GM19035 (cell line): ENCODE data around the gene PARD3.
"Not testable (repeated sequence)": the region's sequence is repeated elsewhere in the genome, so short reads cannot be mapped to it uniquely, and the experiment has no call there.

ENCODE experiments used
- ATAC-seq: cut with Tn5 transposase; IDR thresholded peaks from one replicate; pipeline ENCODE4 v1.9.1; 2021; ENCODE audit not compliant: unreplicated experiment

The PARD3 gene

GRCh38 chr10:34800624-34801023 lies 14.5 kb downstream of the PARD3 start:
- no peak for ATAC-seq

DNA sequence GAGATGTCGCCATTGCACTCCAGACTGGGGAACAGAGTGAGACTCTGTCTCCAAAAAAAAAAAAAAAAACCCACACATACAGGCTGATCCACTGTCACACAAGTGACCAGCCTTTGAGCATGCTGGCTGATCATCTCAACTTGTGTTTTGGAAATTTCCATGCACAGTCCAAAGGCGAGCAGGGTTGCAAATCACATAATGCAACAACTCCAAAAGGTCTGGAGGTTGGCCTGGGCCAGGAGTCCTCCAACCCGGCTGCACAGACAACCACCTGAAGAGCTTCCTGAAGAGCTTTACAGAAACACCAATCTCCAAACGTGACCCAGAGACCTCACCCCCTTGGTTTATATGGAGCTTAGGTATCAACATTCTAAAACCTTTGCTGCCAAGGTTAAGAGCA lies 16.4 kb downstream of the PARD3 start:
- ATAC-seq, result no peak

- no peak for ATAC-seq
These were observed 17.9 kb downstream of the PARD3 start for GRCh38 chr10:34797155-34797554.

DNA sequence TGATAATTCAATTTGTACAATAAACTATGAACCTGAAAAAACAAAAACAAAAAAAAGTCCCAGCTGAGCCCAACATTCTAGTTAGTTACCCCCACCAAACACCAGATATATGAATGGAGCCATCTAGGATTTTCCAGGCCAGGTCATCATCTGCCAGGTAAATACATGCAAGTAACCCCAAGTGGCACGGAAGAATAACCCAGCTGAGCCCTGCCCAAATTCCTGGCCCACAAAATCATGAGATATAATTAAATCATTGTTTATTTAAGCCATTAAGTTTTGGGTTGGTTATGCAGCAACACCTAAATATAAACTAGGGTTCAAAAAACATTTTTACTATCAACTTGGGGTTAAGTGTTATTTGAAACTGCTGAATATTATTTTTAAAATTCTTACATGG lies 19.0 kb downstream of the PARD3 start:
- no peak for ATAC-seq

DNA sequence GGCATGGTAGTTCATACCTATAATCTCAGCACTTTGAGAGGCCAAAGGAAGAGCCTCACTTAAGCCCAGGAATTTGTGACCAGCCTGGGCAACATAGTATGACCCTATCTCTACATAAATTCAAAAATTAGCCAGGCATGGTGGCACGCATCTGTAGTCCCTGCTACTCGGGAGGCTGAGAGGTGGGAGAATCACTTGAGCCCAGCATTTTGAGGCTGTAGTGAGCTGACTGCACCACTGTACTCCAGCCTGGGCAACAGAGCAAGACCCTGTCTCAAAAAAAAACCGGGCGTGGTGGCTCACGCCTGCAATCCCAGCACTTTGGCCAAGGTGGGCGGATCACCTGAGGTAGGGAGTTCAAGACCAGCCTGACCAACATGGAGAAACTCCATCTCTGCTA lies 19.8 kb downstream of the PARD3 start:
- no peak for ATAC-seq

DNA sequence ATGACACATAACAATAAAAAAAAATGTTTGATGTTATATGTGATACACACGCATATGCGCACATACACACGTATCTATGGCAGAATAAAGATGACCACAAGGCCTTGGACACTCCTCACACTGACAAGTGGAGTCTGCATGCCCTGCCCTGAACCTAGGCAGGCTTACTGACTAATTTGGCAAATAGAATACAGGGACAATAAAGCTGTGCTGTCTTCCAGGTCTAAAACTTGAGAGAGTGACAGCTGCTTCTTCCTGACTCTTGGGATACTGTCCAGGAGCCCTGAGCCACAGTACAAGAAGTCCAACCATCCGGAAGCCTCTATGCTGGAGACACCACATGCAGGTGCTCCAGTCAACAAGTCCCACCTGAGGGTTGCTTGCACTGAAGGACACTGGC lies 20.3 kb downstream of the PARD3 start:
- no peak for ATAC-seq

GRCh38 chr10:34793581-34793980 lies 21.5 kb downstream of the PARD3 start:
- not testable (repeated sequence) for ATAC-seq

GRCh38 chr10:34792881-34793280 lies 22.2 kb downstream of the PARD3 start:
- no peak for ATAC-seq

DNA sequence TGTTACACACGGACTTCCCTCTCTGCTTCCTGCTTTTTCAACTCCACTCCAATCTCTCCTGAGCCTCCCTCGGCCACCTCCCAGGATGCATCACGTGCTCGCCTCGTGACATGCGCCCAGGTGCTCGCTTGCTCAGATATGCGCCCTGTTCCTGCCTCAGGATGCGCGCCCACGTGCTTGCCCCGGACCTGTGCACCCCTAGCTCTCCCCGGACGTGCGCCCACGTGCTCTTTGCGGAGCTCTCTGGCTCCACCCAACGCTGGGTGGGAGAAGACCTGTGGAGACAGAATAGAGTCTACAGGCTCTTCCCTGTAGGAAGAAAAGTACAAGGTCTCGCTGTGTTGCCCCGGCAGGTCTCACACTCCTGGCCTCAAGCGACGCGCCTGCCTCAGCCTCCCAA lies 23.1 kb downstream of the PARD3 start:
- no peak for ATAC-seq

DNA sequence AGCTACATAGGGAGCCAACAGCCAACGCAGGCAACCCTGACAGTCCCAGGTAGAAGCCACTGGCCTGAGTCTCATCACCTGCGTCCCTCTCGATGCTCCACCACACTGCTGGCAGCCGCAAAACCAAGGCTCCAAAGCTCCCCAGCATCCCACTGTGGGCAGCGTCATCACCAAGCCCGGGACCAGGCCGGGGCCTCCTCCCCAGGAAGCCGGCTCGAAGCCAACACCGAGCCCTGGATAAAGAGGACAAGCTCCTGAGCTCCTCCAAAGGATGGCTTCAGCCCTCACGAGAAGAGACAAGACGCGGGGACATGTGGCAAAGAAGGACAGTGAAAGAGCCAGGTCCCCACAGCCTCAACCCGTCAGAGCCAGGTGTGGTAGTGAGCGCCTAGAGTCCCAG lies 23.9 kb downstream of the PARD3 start:
- no peak for ATAC-seq

DNA sequence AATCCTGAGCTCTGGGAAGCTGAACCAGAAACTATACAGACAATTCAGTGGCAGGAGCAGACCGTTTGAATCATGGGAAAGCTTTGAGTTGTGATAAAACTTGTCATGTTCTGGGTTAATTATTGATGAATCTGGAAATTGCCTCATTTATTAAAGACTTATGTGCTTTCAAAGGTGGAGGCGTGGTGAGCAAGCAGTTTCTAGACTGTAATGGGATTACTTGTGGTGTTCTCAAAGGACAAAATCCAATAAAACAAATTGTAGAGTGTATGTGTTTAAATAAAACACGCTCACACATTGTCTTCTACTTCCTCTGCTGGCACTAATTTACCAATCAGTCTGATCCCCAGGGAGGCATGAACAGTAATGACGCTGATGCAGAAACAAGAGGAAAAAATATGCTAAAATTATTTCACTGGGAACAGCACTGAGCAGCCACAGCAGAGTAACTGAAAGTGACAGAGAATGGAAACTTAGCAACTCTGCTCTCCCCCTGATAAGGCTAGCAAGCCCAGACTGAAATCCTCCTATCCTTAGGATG lies 25.1 kb downstream of the PARD3 start:
- ATAC-seq, result no peak

DNA sequence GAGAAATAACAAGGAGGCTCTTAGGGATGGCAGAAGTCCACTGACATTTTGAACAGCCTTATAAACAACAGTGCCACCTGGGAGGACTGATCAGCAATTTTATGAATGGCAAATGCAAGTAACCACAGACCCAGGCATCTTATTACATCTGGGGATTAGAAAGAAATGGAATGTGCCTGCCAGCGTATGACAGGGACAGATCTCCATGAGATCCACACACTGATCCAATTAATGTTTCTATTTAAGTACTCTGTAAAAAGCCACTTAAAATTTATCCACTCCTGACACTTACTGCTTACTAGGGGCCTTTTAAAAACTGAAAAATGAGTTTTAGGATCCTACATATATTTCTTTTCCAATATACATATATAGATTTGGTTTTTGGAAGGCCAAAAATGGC lies 28.6 kb downstream of the PARD3 start:
- ATAC-seq, result no peak

DNA sequence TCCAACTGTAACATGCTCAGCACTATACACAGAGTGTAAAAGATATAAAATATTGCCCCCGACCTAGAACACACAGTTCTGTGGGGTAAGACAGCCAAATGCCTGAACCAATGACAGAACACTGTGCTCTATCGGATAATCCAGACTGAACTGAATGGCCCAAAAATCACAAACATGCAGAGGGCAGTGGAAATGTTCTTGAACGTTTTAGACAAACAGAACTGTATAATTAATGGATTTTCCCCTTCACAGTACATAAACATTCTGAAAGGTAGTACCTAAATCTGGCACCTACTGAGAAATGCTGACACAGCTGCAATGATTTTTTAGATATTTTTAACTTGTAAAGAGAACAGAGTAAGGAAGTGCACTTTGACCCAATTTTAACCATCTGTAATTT lies 33.4 kb downstream of the PARD3 start:
- no peak for ATAC-seq

- peak; percentile 61 for ATAC-seq
These were observed 34.2 kb downstream of the PARD3 start for GRCh38 chr10:34780818-34781380.

DNA sequence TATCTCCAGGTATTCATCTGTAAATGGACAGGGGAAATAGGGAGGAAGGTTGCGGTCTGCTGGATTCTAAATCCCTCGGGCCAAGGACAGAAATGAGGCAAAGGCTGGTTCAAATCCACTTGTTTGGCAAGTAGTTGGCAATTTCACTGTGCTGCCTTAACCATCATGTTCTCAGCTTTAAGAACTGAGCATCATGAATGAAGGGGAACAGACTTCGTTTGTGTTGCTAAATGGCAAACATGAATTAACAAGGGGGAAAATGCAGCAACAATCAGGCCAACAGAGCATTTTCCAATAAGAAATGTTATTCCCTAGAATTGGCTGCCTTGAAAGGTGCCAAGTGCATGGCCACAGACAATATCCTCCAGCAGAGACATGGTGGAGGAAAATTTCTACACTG lies 36.9 kb downstream of the PARD3 start:
- ATAC-seq, result no peak

DNA sequence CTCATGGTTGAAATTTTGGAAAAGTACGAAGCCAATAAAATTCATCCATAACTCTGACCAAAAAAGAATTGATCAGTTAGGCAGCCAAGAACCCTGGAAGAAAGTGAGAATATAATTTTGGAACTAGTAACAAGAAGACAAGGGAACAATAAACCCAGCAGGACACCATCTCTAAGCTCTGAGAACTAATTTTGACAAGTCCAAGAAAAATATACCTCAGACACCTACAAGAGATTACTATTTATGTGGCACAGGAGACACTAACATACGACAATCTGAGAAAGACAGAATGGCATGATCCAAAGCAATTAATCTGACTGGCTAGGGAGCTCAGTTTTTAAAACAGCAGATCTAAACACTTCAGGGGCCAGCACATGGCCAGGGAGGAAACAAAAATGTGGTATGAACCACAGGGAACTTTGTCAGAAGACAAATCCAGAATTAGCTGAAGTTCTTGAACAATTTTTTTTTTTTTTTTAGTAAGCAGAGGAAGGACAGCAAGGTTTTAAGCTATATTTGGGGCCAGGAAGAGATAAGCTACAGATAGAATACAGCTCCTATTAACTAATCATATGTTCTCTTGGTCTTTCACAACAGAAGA lies 38.9 kb downstream of the PARD3 start:
- no peak for ATAC-seq

GRCh38 chr10:34775044-34775637 lies 40.0 kb downstream of the PARD3 start:
- no peak for ATAC-seq

- ATAC-seq, result no peak
These were observed 41.2 kb downstream of the PARD3 start for GRCh38 chr10:34773636-34774630.

DNA sequence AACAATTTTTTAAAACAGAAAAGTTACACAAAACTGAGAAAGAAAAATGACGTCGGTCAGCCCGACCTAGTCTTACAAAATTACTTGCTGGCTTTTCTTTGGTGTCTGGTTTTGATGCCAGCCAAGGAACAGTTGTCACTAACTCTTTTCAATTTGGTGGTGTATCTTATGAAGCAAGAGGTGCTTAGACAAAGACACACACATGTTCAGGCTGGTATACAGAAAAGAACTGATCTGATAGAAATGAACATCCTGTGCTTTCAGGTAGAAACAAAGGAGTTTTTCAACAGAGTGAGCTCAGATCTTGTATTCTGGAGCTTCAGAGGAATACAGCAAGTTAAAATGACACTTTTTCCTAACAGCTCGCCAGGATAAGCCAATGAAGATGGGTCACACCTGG lies 43.6 kb downstream of the PARD3 start:
- no peak for ATAC-seq

- ATAC-seq, result no peak
These were observed 44.0 kb downstream of the PARD3 start for GRCh38 chr10:34771106-34771505.

DNA sequence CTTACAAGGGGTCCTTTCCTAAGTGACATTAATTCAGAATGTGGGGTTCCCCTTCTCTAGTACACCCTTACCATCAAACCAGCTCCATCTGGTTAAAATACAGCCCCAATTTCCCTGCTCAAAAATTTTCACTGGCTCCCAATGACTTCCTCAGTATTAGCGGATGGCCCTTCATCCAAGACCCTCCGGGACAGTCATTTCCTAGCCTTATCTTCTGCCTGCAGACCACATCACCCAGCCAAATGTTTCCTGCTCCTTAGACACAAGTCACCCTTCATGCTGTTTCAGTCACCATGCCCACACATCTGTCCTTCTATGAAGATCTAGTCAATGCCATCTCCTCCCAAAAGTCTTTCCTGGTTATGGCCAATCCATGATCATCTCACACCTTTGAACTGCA lies 45.2 kb downstream of the PARD3 start:
- no peak for ATAC-seq

- no peak for ATAC-seq
These were observed 46.1 kb downstream of the PARD3 start for GRCh38 chr10:34768972-34769330.
